Stromal cell of bone marrow (primary cell): ENCODE results near the gene SLC7A6OS.

Experiments used
- DNase-seq: peaks from one replicate; pipeline ENCODE4 v3.0.0-alpha.2; 2012; ENCODE audit warnings: low read depth

The SLC7A6OS gene

DNA sequence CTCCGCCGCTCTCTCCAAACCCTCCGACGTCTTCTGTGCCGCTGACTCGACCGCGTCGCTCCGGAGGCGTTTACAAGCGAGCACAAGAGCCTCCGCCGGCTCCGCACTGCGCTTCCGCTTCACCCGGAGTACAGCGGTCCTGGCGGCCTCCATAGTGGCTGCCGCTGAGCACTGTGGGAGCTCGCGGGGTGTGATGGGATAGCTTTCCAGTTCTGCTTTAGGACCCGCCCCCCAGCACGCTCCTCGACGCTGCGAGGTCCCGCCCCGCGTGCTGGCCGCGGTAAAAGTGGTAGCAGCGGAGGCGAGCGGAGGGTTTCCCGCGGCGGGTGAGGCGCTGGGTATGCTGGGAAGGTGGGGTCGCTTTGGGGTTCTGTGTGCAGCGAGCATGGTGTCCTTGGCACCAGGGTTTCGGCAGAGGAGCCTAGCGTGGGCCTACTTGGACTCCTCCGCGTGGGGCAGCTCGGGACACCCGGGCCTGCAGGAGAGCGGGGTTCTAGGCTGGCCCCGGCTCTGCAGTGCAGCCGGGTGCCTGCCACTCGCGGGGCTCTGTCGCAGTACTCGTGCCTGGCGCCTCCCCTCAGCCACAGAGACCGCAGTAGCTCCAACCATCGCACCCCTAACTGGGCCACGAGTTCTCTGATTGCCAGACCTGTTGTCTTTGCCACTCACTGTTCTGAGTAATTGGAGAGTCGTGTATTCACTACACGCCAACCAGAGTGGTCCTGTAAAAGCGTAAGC is at the start of gene SLC7A6OS, which contains the start of gene PRMT7:
Gene SLC7A6OS, minus strand, starts transcription at position 173 of the 738 bp plus-strand sequence. Its CDS starts 20 bp downstream, at position 153.
Gene PRMT7, plus strand, starts transcription at position 246 of the 738 bp plus-strand sequence. CDS start 4,961 bp downstream, outside the sequence.
- peak; percentile 80 for DNase-seq

DNA sequence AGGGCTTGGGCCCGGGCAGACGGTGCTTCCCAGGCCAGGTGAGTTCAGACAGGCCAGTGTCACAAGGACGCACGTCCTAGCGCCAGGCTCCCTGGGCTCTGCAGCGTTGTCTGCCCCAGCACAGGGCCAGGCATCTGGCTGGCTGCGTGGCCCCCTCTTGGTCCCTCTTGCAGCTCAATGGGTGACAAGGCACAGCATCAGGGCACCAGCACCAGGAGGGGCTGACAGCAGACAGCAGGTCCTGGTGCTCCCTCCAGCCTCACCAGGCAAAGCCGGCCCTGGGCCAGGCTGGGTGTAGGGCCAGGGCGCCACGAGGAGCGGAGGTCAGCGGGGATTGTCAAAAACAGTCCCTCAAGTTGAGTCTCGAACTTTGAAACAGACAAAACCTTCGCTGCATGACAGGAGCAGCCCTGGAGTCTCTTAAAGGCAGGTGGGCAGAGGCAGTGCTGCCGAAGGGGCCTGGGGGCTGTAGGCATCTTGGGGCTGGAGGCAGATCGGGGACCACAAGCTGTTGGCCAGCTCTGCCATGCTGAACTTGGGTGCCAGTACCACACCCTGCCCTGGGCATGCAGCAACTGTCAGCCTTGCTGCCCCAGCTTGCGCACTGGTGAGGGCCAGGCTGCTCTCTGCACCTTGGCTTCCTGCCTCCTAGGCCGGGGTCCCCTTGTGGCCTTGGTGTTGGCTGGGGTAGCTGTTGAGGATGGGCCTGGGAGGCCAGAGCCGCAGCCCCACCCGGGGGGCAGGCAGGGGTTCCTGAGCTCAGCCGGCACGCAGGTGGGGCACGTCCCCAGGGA is 48.8 kb upstream of the SLC7A6OS start:
- no peak for DNase-seq

DNA sequence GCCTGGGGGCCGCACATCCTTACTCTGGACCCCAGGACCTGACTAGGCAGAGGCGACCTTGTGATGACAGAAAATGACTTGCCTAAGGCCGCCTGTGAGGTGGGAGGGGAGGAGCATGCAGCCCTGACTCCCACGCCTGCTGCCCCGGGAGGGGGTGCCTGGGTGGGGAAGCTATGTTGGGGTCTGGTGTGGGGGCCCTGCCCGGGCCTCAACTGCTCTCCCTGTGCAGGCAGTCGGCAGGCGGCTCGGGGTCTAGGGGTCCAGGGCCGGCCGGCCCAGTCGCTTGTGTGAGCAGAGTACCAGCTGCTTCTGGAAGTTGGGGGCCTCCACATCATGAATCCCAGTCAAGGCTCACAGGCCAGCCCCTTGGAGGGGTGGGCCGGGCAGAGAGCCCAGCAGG is 48.2 kb upstream of the SLC7A6OS start:
- DNase-seq, result no peak

DNA sequence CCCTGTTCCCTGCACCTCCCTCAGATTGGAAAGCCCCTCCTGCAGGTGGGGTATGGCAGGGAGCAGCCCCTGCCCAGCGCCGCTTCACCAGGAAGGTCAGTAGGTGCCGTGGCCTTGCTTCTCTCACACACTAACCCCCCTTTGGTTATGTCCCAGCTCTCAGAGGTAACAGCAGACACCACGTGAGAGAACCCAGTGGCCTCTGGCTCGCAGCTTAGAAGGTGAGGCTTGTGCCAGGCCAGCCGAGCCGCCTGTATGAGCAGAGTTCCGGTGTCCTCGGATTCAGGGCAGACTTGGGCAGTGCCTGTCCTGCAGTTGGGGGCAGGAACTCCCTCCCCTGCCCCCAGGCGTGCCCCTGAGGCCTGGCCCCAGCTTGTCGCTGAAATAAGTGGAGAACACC is 47.2 kb upstream of the SLC7A6OS start:
- DNase-seq, result no peak

DNA sequence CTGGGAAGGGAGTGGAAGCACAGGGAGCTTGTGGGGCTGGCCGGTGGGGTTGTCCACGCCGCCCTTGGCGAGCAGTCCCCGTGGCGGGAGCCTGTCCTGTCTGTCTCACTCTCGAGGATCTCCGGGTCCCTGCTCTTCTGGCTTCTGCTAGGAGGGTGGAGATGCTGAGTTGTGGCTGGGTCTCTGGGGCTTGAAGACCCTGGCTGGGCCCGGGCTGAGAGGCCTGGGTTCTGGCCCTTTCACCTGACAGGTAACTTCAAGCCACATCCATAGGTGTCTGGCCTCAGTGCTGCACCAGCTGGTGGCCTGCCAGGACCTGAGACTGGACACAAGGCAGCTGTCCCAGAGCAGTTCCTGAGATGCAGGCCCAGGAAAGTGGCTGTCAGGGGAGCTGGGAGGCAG is 46.8 kb upstream of the SLC7A6OS start:
- no peak for DNase-seq

DNA sequence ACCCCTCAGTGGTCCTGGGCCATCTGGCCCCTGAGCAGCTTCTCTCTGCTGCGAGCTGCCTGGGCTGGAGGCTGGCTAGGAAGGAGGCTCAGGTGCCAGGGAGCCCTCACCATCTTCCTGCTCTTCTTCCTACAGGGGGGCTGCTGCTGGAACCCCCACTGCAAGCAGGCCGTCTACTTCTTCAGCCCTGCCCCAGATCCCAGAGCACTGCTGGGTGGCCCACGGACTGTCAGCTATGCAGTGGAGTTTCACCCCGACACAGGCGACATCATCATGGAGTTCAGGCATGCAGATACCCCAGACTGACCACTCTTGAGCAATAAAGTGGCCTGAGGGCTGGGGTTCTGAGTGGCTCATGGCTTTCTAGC is 46.2 kb upstream of the SLC7A6OS start:
- no peak for DNase-seq

DNA sequence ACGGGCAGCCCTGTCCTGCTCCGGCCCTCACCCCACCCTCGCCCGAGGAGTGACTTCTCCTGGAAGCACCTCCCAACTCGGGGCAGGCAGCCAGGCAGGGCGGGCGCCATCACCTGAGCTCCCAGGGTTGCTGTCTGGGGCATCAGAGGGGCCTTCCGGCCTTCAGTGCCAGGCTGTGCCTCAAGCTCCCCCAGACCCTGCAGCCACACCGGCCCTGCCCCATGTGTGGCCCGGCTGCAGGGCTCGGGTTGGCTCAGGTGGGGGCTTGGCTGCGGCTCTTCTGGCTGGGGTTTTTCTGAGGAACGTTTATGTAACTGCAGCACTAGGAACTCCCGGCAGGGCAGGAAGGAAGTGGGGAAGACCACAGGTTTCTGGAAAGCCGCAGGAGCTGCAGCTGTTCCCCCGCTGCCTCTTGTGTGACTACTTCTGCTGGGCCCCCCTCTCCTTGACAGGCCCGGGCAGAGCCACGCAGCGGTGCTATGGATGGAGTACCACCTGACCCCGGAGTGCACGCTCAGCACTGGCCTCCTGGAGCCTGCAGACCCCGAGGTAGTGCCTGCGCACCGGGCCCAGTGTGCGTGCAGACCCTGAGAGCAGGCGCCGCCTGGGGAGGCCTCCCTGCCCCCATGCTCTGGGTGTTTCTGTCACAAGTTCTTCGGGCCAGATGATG is 45.6 kb upstream of the SLC7A6OS start:
- DNase-seq, result no peak

DNA sequence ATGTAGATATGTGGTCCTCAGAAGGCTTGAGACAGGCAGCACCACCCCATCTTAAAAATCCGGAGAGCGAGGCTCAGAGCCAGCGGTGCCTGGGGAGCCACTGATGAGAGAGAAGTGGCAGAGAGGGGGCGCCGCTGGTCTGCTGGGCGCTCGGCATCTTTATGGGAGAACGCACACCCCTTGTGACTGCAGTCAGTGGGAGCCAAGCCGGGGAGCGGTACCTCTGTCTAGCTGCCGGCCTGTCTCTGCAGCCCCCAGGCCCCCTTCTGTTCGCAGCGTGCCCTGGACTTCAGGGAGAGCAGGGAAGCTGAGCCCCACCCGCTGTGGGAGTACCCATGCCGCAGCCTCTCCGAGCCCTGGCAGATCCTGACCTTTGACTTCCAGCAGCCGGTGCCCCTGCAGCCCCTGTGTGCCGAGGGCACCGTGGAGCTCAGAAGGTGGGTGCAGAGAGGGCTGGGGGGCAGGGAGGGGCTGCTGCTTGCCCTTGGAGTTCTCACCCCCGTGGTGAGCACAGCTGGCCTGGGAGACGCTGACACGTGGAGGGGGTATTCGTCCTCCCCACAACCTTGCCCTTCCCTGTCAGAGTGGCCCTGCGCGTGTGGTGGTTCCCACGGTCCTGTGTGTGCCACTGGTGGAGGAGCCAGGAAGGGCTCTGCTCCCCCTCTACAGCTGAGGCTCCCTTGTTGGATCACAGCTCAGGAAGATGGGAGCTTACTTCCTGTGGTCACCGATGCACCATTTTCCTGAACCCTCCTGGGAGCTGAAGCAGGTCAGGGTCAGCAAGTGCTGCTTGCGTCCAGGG is 44.9 kb upstream of the SLC7A6OS start:
- DNase-seq, result no peak

DNA sequence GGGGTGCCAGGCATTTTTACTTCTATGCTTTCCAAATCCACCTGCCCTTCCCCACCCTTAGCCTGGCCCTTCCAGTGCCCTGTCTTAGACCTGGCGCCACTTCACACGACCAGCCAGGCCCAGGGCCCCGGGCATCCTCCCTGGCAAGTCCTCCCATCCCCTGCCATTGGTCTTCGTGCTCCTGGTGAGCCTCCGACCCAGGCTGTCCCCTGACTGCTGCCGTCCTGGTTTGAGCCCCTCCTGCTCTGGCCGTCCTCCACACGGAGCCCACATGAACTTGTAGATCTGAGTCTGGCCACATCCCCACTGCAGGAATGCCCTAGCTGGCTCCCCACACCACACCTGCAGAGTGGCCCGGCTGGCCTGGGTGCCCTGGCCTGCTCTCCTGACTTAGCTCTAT is 44.1 kb upstream of the SLC7A6OS start:
- DNase-seq, result no peak

DNA sequence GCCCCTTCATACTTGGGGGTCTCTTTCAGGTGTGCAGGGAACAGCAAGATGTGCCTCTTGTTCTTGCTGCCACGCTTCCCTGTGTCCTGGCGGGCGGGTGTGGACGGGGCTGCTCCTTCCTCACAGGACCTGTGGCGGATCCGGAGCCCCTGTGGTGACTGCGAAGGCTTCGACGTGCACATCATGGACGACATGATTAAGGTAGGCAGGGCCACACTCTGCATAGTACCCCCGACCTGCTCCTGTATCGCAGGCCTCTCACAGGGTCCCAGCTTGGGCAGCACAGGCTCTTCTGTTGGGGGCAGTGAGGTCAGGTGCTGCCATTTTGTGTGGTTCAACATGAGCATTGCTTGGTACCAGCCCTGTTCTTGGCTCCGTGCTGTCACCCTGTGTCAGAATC is 42.6 kb upstream of the SLC7A6OS start:
- no peak for DNase-seq

DNA sequence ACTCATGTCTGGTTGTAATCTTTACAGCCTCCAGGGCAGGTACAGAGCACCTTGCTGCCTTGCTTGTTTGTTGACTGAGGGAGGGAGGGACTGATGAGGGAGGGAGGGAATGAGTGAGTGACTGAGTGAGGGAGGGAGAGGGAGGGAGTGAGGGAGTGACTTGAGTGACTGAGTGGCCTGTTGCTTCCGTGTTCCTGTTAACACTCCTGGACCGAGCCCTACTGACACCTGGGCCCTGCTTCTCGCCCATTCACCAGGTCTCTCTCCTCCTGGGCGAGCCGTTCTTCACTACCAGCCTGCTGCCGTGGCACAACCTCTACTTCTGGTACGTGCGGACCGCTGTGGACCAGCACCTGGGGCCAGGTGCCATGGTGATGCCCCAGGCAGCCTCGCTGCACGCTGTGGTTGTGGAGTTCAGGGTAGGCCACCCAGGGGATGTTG is 41.3 kb upstream of the SLC7A6OS start:
- no peak for DNase-seq

DNA sequence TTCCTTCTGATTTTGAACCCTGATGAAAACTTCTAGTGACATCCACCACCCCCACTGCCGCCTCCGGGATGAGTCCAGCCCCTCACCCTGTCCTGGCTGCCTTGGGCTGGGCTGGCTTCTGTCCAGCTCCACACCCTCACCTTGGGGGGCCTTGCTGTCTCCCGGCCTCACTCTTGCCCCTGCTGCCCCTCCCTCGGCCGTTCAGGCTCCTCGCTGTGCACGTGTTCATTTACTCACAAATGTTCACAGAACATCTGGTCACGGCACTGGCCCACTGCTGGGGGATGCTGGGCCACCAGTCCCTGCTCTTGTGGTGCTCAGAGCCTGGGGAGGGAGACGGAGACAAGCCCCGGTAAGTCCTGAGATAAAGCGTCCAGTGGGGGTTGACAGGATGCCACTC is 40.7 kb upstream of the SLC7A6OS start:
- no peak for DNase-seq

DNA sequence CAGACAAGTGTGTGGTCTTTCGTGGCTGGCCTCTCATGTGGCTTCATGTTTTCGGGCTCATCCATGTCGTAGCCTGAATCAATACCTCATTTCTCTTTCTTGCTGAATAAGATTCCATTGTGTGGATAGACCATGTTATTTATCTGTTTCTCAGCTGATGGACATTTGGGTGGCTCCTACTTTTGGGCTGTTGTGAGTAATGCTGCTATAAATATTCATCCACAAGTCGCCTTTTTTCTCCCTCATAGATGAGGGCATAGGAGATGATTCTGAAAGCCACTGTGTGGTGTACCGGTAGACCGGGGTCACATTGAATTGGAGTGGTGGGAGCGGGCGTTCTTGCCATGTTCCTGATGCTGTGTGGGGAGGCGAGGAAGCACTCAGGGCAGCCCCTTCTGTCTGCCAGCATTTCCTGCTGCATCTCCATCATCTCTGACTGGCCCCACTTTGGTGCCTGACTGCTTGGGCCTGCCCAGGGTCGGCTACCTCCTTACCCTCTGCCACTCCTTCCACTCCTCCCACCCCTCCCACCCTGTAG is 40.1 kb upstream of the SLC7A6OS start:
- no peak for DNase-seq

DNA sequence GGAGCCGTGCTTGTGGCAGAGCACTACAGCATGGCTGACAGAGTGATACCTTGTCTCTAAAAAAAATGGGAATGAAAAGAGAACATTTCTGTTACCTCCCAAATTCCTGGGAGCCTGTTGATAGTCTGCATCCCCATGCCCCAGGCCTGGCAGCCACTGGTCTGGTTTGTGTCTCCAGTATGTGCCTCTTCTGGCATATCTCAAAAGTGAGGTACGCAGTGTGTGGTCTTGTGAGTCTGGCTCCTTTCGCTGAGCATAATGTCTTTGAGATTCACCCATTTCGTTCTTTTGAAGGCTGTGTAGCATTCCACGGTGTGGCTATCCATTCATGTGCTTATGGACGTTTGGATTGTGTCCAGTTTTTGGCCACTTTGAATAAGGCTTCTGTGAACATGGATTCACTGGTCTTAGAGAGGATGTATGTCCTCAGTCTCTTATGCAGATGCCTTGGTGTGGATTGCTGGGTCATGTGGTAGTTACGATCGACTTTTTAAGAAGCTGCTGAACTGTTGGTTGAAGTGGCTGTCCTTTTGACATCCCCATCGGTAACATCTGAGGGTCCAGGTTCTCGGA is 39.2 kb upstream of the SLC7A6OS start:
- no peak for DNase-seq

DNA sequence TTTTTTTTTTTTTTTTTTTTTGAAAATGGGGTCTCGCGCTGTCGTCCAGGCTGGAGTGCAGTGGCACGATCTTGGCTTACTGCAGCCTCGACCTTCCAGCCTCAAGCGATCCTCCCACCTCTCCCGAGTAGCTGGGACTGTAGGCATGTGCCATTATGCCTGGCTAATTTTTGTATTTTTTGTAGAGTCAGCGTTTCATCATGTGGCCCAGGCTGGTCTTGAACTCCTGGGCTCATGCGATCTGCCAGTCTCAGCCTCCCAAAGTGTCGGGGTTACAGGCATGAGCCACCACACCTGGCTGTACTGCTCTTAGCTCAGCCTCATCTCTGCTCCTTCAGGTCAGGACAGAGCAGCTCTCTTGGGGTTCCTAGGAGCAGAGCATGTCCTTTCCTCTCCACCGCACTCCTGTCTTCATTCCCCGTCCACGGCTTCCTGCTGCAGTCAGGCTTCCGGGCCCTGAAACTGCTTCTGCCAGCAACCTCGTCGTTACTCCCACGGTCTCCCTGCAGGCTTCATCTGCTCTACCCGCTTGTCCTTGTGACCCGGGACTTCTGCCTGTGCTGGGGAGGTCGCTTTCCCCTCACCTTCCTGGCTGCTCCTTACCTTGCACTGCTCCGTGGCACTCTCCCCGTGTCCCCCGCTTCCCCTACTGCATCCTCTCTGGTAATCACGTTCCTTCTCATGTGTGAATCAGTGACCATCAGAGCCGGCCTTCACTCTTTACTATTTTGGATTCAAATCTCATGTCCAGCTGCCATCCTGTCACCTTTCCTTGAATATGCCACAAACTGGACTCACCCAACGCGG is 38.1 kb upstream of the SLC7A6OS start:
- DNase-seq, result no peak

DNA sequence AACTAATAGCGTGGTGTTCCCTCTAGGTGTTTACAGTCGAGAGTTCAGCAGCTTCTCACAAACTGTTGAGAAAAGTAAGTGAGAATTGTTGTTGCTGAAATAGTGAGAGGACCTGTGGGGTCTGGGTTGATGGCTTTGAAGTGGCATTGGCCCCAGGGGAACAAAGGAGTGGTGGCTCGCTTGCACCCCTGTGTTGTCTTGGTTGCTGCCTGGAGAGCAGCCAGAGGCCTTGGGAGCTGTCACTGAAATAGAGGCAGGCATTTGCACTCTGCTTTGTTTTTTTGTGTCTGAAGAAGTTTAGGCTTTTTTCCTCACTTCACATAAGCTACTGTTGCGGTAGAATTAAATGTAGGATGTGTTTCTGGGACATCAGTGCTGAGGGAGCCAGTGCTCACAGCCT is 36.9 kb upstream of the SLC7A6OS start:
- DNase-seq, result no peak

DNA sequence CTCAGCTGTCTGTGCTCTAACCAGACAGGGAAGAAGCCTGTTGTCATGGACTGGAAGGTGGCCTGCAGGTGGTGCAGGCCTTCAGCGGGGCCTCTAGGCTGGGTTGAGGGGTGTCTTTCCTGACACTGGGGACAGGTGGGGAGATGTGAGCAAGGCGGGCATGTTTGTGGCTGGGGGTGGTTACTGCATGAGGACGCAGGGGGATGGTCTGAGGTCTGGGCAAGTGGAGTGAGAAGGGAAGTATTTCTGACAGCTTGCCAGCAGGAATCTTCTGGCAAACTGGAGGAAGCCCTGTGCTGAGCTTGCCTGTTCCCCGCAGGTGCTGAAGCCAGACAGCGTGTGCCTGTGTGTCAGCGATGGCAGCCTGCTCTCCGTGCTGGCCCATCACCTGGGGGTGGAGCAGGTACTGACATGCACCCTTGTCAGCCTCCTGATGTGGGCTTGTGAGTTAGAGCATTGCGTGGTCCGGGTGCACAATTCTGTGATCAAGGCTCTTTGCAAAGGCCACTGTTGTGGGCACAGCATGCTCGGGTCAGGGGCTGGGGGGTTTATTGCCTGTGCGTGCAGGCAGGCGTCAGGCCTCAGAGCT is 36.2 kb upstream of the SLC7A6OS start:
- DNase-seq, result no peak

DNA sequence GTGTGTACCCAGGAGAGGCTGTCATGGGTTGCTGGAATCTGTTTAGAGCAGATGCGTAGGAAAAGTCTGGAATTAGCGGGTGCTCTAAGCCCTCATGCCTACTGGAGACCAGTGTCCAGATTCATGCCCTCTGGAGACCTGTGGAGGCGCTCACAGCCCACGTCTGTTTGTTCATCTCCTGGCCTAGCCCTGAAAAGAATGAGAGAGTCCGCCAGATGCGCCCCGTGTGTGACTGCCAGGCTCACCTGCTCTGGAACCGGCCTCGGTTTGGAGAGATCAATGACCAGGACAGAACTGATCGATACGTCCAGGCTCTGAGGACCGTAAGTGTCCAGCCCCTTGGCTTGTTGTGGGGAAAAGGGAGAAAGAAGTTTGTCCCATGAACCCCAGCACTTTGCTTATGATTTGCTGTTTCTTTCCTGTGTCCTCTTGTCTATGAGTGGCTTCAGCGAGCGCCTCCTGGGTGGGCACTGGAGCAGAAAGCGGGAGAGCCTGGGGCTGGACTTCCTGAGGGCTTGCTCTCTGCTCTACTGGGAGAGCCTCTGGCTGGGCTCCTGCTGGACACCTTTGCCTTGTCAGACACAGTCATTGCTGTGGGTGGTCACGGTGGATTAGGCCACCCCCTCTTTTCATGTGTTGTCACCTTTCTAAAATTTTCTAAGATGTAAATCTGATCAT is 35.4 kb upstream of the SLC7A6OS start:
- no peak for DNase-seq

DNA sequence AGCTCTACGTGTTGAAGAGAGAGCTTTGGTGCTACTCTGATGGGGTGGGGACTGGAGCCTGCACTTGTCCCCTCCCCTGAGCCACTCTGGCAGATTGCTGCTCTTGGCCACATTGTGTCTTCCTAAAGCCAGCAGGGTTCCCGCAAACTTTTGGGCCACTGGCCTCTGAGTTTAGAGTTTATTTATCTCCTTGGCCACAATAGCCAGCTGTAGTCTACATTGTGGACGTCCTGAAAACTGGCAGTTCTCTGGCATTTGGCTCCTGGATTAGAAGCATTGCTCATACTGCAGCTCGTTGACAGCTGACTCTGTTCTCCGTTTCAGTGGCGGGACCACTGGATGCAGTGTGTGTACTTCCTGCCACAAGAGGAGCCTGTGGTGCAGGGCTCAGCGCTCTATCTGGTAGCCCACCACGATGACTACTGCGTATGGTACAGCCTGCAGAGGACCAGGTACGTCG is 34.6 kb upstream of the SLC7A6OS start:
- DNase-seq, result no peak
